Urinary bladder (tissue), 4 donors: ENCODE results near the gene SRGAP1. TPM values are rescaled to one million over a fixed set of nuclear protein-coding genes. Genes with fewer than 3 reads are reported as not detected.
A peak's percentile ranks its signal among the peaks of the same experiment; 100 is the strongest.

Experiments
- DNase-seq: peaks from one replicate; pipeline ENCODE4 v3.0.0-alpha.2; 2015; ENCODE audit errors: extremely low spot score
- H3K27ac ChIP-seq: one replicate; pipeline ENCODE4 v1.5.1; 2013; ENCODE audit warnings: low read depth, mild to moderate bottlenecking, moderate library complexity
- H3K36me3 ChIP-seq: one replicate; pipeline ENCODE4 v1.6.1; 2013; ENCODE audit warnings: mild to moderate bottlenecking, moderate library complexity; ENCODE audit not compliant: insufficient read depth
- H3K4me1 ChIP-seq: one replicate; pipeline ENCODE4 v1.6.1; 2013; ENCODE audit warnings: mild to moderate bottlenecking, moderate library complexity; ENCODE audit not compliant: insufficient read depth
- H3K4me3 ChIP-seq: one replicate; pipeline ENCODE4 v1.5.1; 2013; ENCODE audit warnings: low read depth, low read length
- WGBS: extraction: QIAGEN DNeasy Blood & Tissue Kit; methylation state at CpG from one replicate; pipeline ENCODE4 v1.1.7; 2013; 5-methylcytosine and 5-hydroxymethylcytosine counted together
- polyA plus RNA-seq: library from polyadenylated mRNA; stranded (reverse); fragments of 200-250 nt; gene quantifications from one replicate; pipeline ENCODE4 v1.2.3, GENCODE V29; 2013
- total RNA-seq: library from RNA; depleted of rRNA; stranded (reverse); fragments of >200 nt; gene quantifications from one replicate; pipeline ENCODE4 v1.2.3, GENCODE V29; 2014
- donor health status: healthy with polysubstance abuse.
- donor health status: healthy.

Gene SRGAP1
- total and polyA plus RNA-seq, 2 donors, result 1.9 to 18.0 TPM

GRCh38 chr12:63913929-63914328 lies 69.4 kb downstream of the SRGAP1 start:
- DNase-seq, result no peak
- WGBS, result 86% methylated on average over 2 of the region's 2 CpGs
- H3K4me3 ChIP-seq, result no peak overlapping the region
- no peaks in the 10 kb centered on the region for H3K36me3 ChIP-seq
- H3K4me1 ChIP-seq, result no peaks in the 10 kb centered on the region
- H3K27ac ChIP-seq, result no peak overlapping the region

- no peaks in the 10 kb centered on the region for H3K36me3 ChIP-seq
- WGBS, result 19% methylated on average over 2 of the region's 2 CpGs
- no peaks in the 10 kb centered on the region for H3K4me1 ChIP-seq
- DNase-seq, result no peak
- no peak overlapping the region for H3K27ac ChIP-seq
- H3K4me3 ChIP-seq, result no peak overlapping the region
These were observed 70.8 kb downstream of the SRGAP1 start for GRCh38 chr12:63915105-63915800.

- H3K4me1 ChIP-seq, result no peaks in the 10 kb centered on the region
- no peak overlapping the region for H3K4me3 ChIP-seq
- no peaks in the 10 kb centered on the region for H3K36me3 ChIP-seq
- no peak overlapping the region for H3K27ac ChIP-seq
- WGBS, result 75% methylated on average over 7 of the region's 7 CpGs
- no peak for DNase-seq
These were observed 72.3 kb downstream of the SRGAP1 start for GRCh38 chr12:63916561-63917476.

- H3K36me3 ChIP-seq, result no peaks in the 10 kb centered on the region
- H3K4me1 ChIP-seq, result no peaks in the 10 kb centered on the region
- no peak for DNase-seq
- no peak overlapping the region for H3K4me3 ChIP-seq
- H3K27ac ChIP-seq, result peak overlapping the region; percentile 50
- WGBS, result 96% methylated on average over 3 of the region's 3 CpGs
These were observed 73.0 kb downstream of the SRGAP1 start for GRCh38 chr12:63917477-63917862.

GRCh38 chr12:63917864-63918799 lies 73.6 kb downstream of the SRGAP1 start:
- Histone ChIP-seq H3K36me3 (no peaks in the 10 kb centered on the region), H3K4me1 (no peaks in the 10 kb centered on the region), H3K4me3 (no peak overlapping the region), H3K27ac (peak overlapping the region; percentile 50)
- WGBS, result 75% methylated on average over 10 of the region's 10 CpGs
- no peak for DNase-seq

- H3K36me3 ChIP-seq, result no peaks in the 10 kb centered on the region
- H3K27ac ChIP-seq, result no peak overlapping the region
- 77% methylated on average over 6 of the region's 6 CpGs for WGBS
These were observed 74.3 kb downstream of the SRGAP1 start for GRCh38 chr12:63918800-63919300.

GRCh38 chr12:63919756-63920155 lies 75.3 kb downstream of the SRGAP1 start:
- Histone ChIP-seq H3K4me1 (no peaks in the 10 kb centered on the region), H3K27ac (no peak overlapping the region), H3K4me3 (no peak overlapping the region), H3K36me3 (no peaks in the 10 kb centered on the region)
- DNase-seq, result no peak
- 96% methylated on average over 2 of the region's 2 CpGs for WGBS

More at GRCh38 chr12:63918800-63919300, 74.3 kb downstream of the SRGAP1 start:
- H3K4me3 ChIP-seq, result no peak overlapping the region
- DNase-seq, result no peak
- no peaks in the 10 kb centered on the region for H3K4me1 ChIP-seq

GRCh38 chr12:63921157-63921556 lies 76.7 kb downstream of the SRGAP1 start:
- Histone ChIP-seq H3K4me1 (no peaks in the 10 kb centered on the region), H3K36me3 (no peaks in the 10 kb centered on the region), H3K4me3 (no peak overlapping the region), H3K27ac (no peak overlapping the region)
- 81% methylated on average over 6 of the region's 6 CpGs for WGBS
- DNase-seq, result no peak

GRCh38 chr12:63922474-63922873 lies 78.0 kb downstream of the SRGAP1 start:
- DNase-seq, result no peak
- H3K4me1 ChIP-seq, result no peaks in the 10 kb centered on the region
- H3K27ac ChIP-seq, result no peak overlapping the region
- no peaks in the 10 kb centered on the region for H3K36me3 ChIP-seq
- 92% methylated on average over 1 of the region's 1 CpG for WGBS
- no peak overlapping the region for H3K4me3 ChIP-seq

- DNase-seq, result no peak
- Histone ChIP-seq H3K4me3 (no peak overlapping the region), H3K36me3 (no peaks in the 10 kb centered on the region), H3K4me1 (no peaks in the 10 kb centered on the region), H3K27ac (no peak overlapping the region)
- WGBS, result 93% methylated on average over 1 of the region's 1 CpG
These were observed 80.3 kb downstream of the SRGAP1 start for GRCh38 chr12:63924781-63925180.

GRCh38 chr12:63927511-63927910 lies 83.0 kb downstream of the SRGAP1 start:
- no peaks in the 10 kb centered on the region for H3K36me3 ChIP-seq
- DNase-seq, result no peak
- no peak overlapping the region for H3K27ac ChIP-seq
- no peaks in the 10 kb centered on the region for H3K4me1 ChIP-seq
- WGBS, result 99% methylated on average over 2 of the region's 2 CpGs
- H3K4me3 ChIP-seq, result no peak overlapping the region

- Histone ChIP-seq H3K36me3 (no peaks in the 10 kb centered on the region), H3K4me1 (no peaks in the 10 kb centered on the region), H3K4me3 (no peak overlapping the region), H3K27ac (no peak overlapping the region)
- 93% methylated on average over 2 of the region's 2 CpGs for WGBS
- DNase-seq, result no peak
These were observed 83.8 kb downstream of the SRGAP1 start for GRCh38 chr12:63928305-63928704.

GRCh38 chr12:63929426-63929825 lies 84.9 kb downstream of the SRGAP1 start:
- Histone ChIP-seq H3K4me3 (no peak overlapping the region), H3K27ac (no peak overlapping the region), H3K4me1 (no peaks in the 10 kb centered on the region), H3K36me3 (no peaks in the 10 kb centered on the region)
- WGBS, result 83% methylated on average over 3 of the region's 3 CpGs
- no peak for DNase-seq
